CD1c-positive myeloid dendritic cell (primary cell): ENCODE measurements around the gene VAV3.

Experiments used
- DNase-seq: peaks from one replicate; pipeline ENCODE4 v3.0.0-alpha.2; 2016; ENCODE audit errors: extremely low spot score

The VAV3 gene

GRCh38 chr1:107840725-107841124, 124.3 kb downstream of the VAV3 start:
- peak; percentile 17 for DNase-seq

GRCh38 chr1:107838056-107838455, 126.9 kb downstream of the VAV3 start:
- DNase-seq: peak; percentile 11

GRCh38 chr1:107835151-107835670, 129.8 kb downstream of the VAV3 start:
- DNase-seq: no peak

GRCh38 chr1:107833061-107833460, 131.9 kb downstream of the VAV3 start:
- DNase-seq: no peak

GRCh38 chr1:107831921-107832320, 133.1 kb downstream of the VAV3 start:
- no peak for DNase-seq

GRCh38 chr1:107830526-107830925, 134.5 kb downstream of the VAV3 start:
- no peak for DNase-seq

GRCh38 chr1:107830075-107830474, 134.9 kb downstream of the VAV3 start:
- DNase-seq: no peak

GRCh38 chr1:107829036-107829770, 135.8 kb downstream of the VAV3 start:
- peak; percentile 15 for DNase-seq

GRCh38 chr1:107824946-107825345, 140.0 kb downstream of the VAV3 start:
- DNase-seq: no peak

GRCh38 chr1:107821340-107821739, 143.6 kb downstream of the VAV3 start:
- no peak for DNase-seq

GRCh38 chr1:107820801-107821200, 144.2 kb downstream of the VAV3 start:
- no peak for DNase-seq

GRCh38 chr1:107817935-107818334, 147.0 kb downstream of the VAV3 start:
- no peak for DNase-seq

- DNase-seq: no peak
Observed at GRCh38 chr1:107817206-107817605, 147.8 kb downstream of the VAV3 start.

- DNase-seq: no peak
Observed at GRCh38 chr1:107810291-107810951, 154.6 kb downstream of the VAV3 start.

- no peak for DNase-seq
Observed at GRCh38 chr1:107807855-107808254, 157.1 kb downstream of the VAV3 start.

GRCh38 chr1:107807405-107807804, 157.6 kb downstream of the VAV3 start:
- DNase-seq: no peak

- DNase-seq: no peak
Observed at GRCh38 chr1:107806902-107807301, 158.1 kb downstream of the VAV3 start.

- no peak for DNase-seq
Observed at GRCh38 chr1:107804741-107805140, 160.2 kb downstream of the VAV3 start.

GRCh38 chr1:107804134-107804533, 160.8 kb downstream of the VAV3 start:
- no peak for DNase-seq

- no peak for DNase-seq
Observed at GRCh38 chr1:107803579-107803978, 161.4 kb downstream of the VAV3 start.

GRCh38 chr1:107802654-107803053, 162.3 kb downstream of the VAV3 start:
- DNase-seq: no peak

GRCh38 chr1:107795994-107796393, 169.0 kb downstream of the VAV3 start:
- no peak for DNase-seq

- DNase-seq: no peak
Observed at GRCh38 chr1:107795441-107795840, 169.5 kb downstream of the VAV3 start.
